NT2/D1 (cell line): Measurements from ENCODE around the gene ELF4.

ENCODE experiments used
- YY1 ChIP-seq: IDR thresholded peaks from 2 replicates; pipeline ENCODE4 v1.6.1; 2011; ENCODE audit not compliant: insufficient read length, insufficient read depth
- ZNF274 ChIP-seq: IDR thresholded peaks from 2 replicates; pipeline ENCODE4 v1.6.1; 2011; ENCODE audit warnings: mild to moderate bottlenecking, low read depth, low read length

DNA sequence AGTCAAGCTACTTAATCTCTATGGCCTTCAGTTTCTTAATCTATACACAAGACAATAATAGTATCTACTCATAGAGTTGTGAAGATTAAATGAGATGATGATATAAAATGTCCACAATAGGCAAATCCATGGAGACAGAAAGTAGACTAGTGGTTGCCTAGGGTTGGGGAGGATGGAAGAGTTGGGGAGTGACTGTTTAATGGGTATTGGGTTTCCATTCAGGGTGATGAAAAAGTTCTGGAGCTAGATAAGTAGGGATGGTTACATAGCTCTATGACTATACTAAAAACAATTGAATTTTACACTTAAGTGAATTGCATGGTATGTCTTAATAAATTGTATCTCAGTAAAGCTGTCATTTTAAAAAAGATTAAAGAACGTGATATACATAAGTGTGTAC is 92.2 kb downstream of the ELF4 start:
- TF ChIP-seq ZNF274, result no peak
- no peak for TF ChIP-seq YY1
